Body of pancreas (tissue), 4 donors: ENCODE data around the gene GRM8. TPM values are rescaled to one million over a fixed set of nuclear protein-coding genes. Genes with fewer than 3 reads are reported as not detected.

ENCODE experiments used
- ATAC-seq: fragments of 150-250 bp; one replicate; pipeline ENCODE4 v1.9.1; 2016
- DNase-seq, 4 donors: peaks; one replicate each; pipeline ENCODE4 v3.0.0-alpha.2; 2019
- H3K27ac ChIP-seq, 4 donors: fragments of 200-600 bp; sonication (generic); 1 replicate in 3 of 4; 2 replicates in 1 of 4; pipeline versions ENCODE4 v1.5.1 to v1.6.1; 2016 to 2019; ENCODE audit warnings: mild to moderate bottlenecking in 1 of 4, mixed read lengths in 1 of 4, moderate library complexity in 1 of 4
- H3K27me3 ChIP-seq, 2 donors: fragments of 200-600 bp; sonication (generic); one replicate each; pipeline ENCODE4 v1.6.0; 2016; ENCODE audit warnings: mild to moderate bottlenecking in 1 of 2
- H3K36me3 ChIP-seq, 2 donors: fragments of 200-600 bp; sonication (generic); replicated peaks in 1 of 2; 2 replicates each; pipeline ENCODE4 v1.5.1; 2016; ENCODE audit warnings: low read depth in 2 of 2; ENCODE audit not compliant: insufficient read depth in 1 of 2
- H3K4me1 ChIP-seq: fragments of 200-600 bp; sonication (generic); one replicate; pipeline ENCODE4 v1.6.0; 2016
- H3K4me3 ChIP-seq, 2 donors: fragments of 200-600 bp; sonication (generic); 1 replicate in 1 of 2; 2 replicates in 1 of 2; pipeline ENCODE4 v1.5.1; 2016 to 2019
- H3K9me3 ChIP-seq, 3 donors: fragments of 200-600 bp; sonication (generic); 1 replicate in 2 of 3; 2 replicates in 1 of 3; pipeline ENCODE4 v1.5.1; 2016
- CTCF ChIP-seq, 7 experiments: fragments of 450-650 bp in 4 of 7; fragments of 200-600 bp in 3 of 7; sonication (generic) in 3 of 7; IDR thresholded peaks; one replicate each; pipeline ENCODE4 v1.5.1; 2016 to 2019; ENCODE audit warnings: antibody characterized with exemption in 7 of 7
- POLR2A ChIP-seq, 3 donors: fragments of 450-650 bp; IDR thresholded peaks; one replicate each; pipeline ENCODE4 v1.6.1; 2016; ENCODE audit warnings: antibody characterized with exemption in 3 of 3, mild to moderate bottlenecking in 2 of 3
- WGBS, 2 donors: methylation state at CpG; one replicate each; pipeline ENCODE4 v1.1.5; 2017; 5-methylcytosine and 5-hydroxymethylcytosine counted together
- intact Hi-C: fragments of 100-400 bp; cut with DNase I; formaldehyde crosslinking; loops from one replicate; pipeline ENCODE4 v1.15.1; 2023
- total RNA-seq, 2 donors: library from RNA; depleted of rRNA; stranded (reverse); fragments of >200 nt; gene quantifications; one replicate each; pipeline ENCODE4 v1.1.0, GENCODE V29; 2016

Gene GRM8
- total RNA-seq, 2 donors from 2014 or later = 2.3 TPM; not detected in 1

- no peaks in the 10 kb centered on the region for H3K9me3 ChIP-seq
- H3K36me3 ChIP-seq = no peaks in the 10 kb centered on the region
- TF ChIP-seq POLR2A (IDR thresholded peaks at IDR 0.05) = no peak
- TF ChIP-seq CTCF (IDR thresholded peaks at IDR 0.05) = no peak
- peaks cover 0 to 3% of the 10 kb centered on the region in 2 donors for H3K27me3 ChIP-seq
- H3K4me3 ChIP-seq = peak overlapping the region in 1 of 2 donors; percentile 85
- peaks cover 25% of the 10 kb centered on the region for H3K4me1 ChIP-seq
- WGBS, 2 donors = 12 to 16% methylated on average over 11 of the region's 11 CpGs
- intact Hi-C loops = loop anchor here (10.0 kb wide), 1 partner anchor 449 kb away; no protein-coding TSS in a partner anchor
- ATAC-seq = no peak
- DNase-seq = no peak
- no peak overlapping the region for H3K27ac ChIP-seq
These were observed 1.5 kb upstream of the GRM8 start for GRCh38 chr7:127254163-127254684.

- H3K36me3 ChIP-seq = no peaks in the 10 kb centered on the region
- DNase-seq (peak; percentile 60 to 78 (median 63)), ATAC-seq (peak; percentile 83)
- intact Hi-C loops = loop anchor here (10.0 kb wide), 1 partner anchor 449 kb away; no protein-coding TSS in a partner anchor
- 1% methylated on average over 34 to 84 of the region's 84 CpGs for WGBS, 2 donors
- peaks cover 25% of the 10 kb centered on the region for H3K4me1 ChIP-seq
- peak overlapping the region in 2 of 4 donors; percentile 38 to 62 for H3K27ac ChIP-seq
- peak overlapping the region; percentile 55 to 85 for H3K4me3 ChIP-seq
- TF ChIP-seq CTCF (IDR thresholded peaks at IDR 0.05) (peak; percentile 65 to 94 (median 84)), POLR2A (IDR thresholded peaks at IDR 0.05) (no peak)
- H3K9me3 ChIP-seq = no peaks in the 10 kb centered on the region
- H3K27me3 ChIP-seq = peaks cover 0 to 3% of the 10 kb centered on the region in 2 donors
These were observed 781 bp upstream of the GRM8 start for GRCh38 chr7:127253281-127254162.

- intact Hi-C loops = loop anchor here (10.0 kb wide), 1 partner anchor 448 kb away; no protein-coding TSS in a partner anchor
- no peak for ATAC-seq
- Histone ChIP-seq H3K4me1 (peaks cover 25% of the 10 kb centered on the region), H3K9me3 (no peaks in the 10 kb centered on the region), H3K27me3 (peaks cover 0 to 3% of the 10 kb centered on the region in 2 donors), H3K27ac (no peak overlapping the region), H3K36me3 (no peaks in the 10 kb centered on the region), H3K4me3 (peak overlapping the region; percentile 55 to 85)
- DNase-seq = no peak
- no peak for TF ChIP-seq CTCF (IDR thresholded peaks at IDR 0.05)
- TF ChIP-seq POLR2A (IDR thresholded peaks at IDR 0.05) = no peak
- 0 to 1% methylated on average over 11 of the region's 11 CpGs for WGBS, 2 donors
These were observed 396 bp downstream of the GRM8 start for GRCh38 chr7:127252377-127252713.

GRCh38 chr7:127251465-127252376 is 1.0 kb downstream of the GRM8 start:
- Histone ChIP-seq H3K4me1 (peaks cover 25% of the 10 kb centered on the region), H3K27me3 (peaks cover 0 to 3% of the 10 kb centered on the region in 2 donors), H3K4me3 (peak overlapping the region; percentile 55 to 85), H3K27ac (no peak overlapping the region), H3K9me3 (no peaks in the 10 kb centered on the region), H3K36me3 (no peaks in the 10 kb centered on the region)
- DNase-seq (peak in 3 of 4 donors; percentile 12 to 21 (median 19)), ATAC-seq (no peak)
- no peak for TF ChIP-seq POLR2A (IDR thresholded peaks at IDR 0.05)
- TF ChIP-seq CTCF (IDR thresholded peaks at IDR 0.05) = no peak
- WGBS, 2 donors = 0 to 1% methylated on average over 32 to 80 of the region's 81 CpGs
- intact Hi-C loops = loop anchor here (10.0 kb wide), 1 partner anchor 447 kb away; no protein-coding TSS in a partner anchor
